Measurements from ENCODE around the gene VWA8. TPM values are rescaled to one million over a fixed set of nuclear protein-coding genes. Genes with fewer than 3 reads are reported as not detected.

VWA8 gene
- polyA plus RNA-seq, 1 of the 3 experiments (the other 2 are of a cell fraction): 5.5 TPM

DNA sequence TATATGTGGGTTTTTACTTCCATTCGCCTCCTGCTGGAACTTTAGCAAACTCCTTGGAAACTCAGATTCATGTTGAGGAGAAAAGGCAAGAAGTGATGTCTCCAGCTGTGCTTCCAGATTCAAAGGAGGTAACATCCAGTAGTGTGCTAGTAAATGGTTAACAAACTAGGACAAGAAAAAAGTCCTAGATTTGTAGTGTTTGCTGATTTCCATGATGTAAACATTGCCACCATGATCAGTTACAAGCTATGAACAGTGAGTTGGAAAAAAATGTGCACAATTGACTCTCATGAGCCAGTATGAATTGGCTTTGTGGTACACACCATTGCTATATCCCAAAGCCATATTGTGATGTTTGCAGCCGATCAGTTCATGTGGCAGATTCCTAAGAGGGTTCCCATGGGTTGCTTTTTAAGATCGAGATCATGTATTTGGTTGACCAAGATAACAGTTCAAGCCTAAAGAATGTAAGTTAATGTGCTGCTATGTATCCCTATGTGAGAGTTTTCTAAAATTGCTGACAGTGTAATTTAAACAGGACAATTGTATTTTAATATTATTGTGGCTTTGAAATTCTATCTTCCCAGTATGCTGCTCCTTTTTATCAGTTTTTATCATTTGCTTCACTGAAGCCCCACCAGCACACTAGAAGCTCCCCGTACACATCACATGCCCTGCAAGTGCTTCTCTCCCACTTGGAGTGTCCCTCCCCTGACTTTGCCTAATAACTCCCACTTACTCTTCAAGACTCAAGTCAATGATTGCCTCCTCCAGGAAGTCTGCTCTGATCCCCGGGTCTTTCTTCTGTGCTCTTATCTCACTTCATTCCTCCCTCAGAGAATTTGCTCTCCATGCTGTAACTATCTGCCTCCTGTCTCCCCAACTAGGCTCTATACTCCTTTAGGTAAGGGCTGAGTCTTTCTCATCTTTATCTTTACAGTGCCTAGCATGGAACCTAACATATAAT is 355.3 kb downstream of the VWA8 start:
- Histone ChIP-seq H3K79me2 (ENCODE audit: insufficient read depth) (no peaks in the 10 kb centered on the region), H3K9me3 (no peaks in the 10 kb centered on the region), H3K9me2 (no peaks in the 10 kb centered on the region), H3K27me3 (ENCODE audit: insufficient read depth) (no peaks in the 10 kb centered on the region), H3K4me1 (ENCODE audit: control insufficient read depth in 1 of 2, insufficient read depth in 2 of 2, low read depth in 1 of 2, low read length in 1 of 2) (peaks cover 0 to 25% of the 10 kb centered on the region in 2 experiments; a peak in 3 of 4 replicates), H3F3A (replicated peaks; ENCODE audit: insufficient read depth) (peaks cover 4% of the 10 kb centered on the region), H3K9ac (no peak overlapping the region), H3K27ac (ENCODE audit: low read depth in 2 of 2, low read length in 1 of 2) (no peak overlapping the region), H3K36me3 (replicated peaks in 1 of 2; ENCODE audit: control insufficient read depth in 1 of 2, insufficient read depth in 2 of 2, low read length in 1 of 2) (peaks cover 8 to 21% of the 10 kb centered on the region in 2 experiments), H2AFZ (ENCODE audit: low read depth) (no peak overlapping the region), H4K20me1 (ENCODE audit: insufficient read depth) (no peaks in the 10 kb centered on the region), H3K4me2 (no peak overlapping the region), H3K4me3 (ENCODE audit: low read depth in 2 of 2, low read length in 1 of 2) (no peak overlapping the region)
- TF ChIP-seq, protein P1, sequence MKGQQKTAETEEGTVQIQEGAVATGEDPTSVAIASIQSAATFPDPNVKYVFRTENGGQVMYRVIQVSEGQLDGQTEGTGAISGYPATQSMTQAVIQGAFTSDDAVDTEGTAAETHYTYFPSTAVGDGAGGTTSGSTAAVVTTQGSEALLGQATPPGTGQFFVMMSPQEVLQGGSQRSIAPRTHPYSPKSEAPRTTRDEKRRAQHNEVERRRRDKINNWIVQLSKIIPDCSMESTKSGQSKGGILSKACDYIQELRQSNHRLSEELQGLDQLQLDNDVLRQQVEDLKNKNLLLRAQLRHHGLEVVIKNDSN (IDR thresholded peaks at IDR 0.05; ENCODE audit: borderline replicate concordance, low read depth): no peak
- no peak for TF ChIP-seq RXRA (IDR thresholded peaks at IDR 0.05; ENCODE audit: borderline replicate concordance, low read depth)
- no peak for TF ChIP-seq POLR2AphosphoS5 (IDR thresholded peaks at IDR 0.05; ENCODE audit: low read depth, low read length)
- TF ChIP-seq, protein P2, sequence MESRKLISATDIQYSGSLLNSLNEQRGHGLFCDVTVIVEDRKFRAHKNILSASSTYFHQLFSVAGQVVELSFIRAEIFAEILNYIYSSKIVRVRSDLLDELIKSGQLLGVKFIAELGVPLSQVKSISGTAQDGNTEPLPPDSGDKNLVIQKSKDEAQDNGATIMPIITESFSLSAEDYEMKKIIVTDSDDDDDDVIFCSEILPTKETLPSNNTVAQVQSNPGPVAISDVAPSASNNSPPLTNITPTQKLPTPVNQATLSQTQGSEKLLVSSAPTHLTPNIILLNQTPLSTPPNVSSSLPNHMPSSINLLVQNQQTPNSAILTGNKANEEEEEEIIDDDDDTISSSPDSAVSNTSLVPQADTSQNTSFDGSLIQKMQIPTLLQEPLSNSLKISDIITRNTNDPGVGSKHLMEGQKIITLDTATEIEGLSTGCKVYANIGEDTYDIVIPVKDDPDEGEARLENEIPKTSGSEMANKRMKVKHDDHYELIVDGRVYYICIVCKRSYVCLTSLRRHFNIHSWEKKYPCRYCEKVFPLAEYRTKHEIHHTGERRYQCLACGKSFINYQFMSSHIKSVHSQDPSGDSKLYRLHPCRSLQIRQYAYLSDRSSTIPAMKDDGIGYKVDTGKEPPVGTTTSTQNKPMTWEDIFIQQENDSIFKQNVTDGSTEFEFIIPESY (IDR thresholded peaks at IDR 0.05; ENCODE audit: borderline replicate concordance, low read depth): no peak
- TF ChIP-seq YY1 (IDR thresholded peaks at IDR 0.05; ENCODE audit: low read depth): no peak
- no peak for TF ChIP-seq CHD2 (IDR thresholded peaks at IDR 0.05; ENCODE audit: low read length, partially characterized antibody)
- TF ChIP-seq, protein P3, sequence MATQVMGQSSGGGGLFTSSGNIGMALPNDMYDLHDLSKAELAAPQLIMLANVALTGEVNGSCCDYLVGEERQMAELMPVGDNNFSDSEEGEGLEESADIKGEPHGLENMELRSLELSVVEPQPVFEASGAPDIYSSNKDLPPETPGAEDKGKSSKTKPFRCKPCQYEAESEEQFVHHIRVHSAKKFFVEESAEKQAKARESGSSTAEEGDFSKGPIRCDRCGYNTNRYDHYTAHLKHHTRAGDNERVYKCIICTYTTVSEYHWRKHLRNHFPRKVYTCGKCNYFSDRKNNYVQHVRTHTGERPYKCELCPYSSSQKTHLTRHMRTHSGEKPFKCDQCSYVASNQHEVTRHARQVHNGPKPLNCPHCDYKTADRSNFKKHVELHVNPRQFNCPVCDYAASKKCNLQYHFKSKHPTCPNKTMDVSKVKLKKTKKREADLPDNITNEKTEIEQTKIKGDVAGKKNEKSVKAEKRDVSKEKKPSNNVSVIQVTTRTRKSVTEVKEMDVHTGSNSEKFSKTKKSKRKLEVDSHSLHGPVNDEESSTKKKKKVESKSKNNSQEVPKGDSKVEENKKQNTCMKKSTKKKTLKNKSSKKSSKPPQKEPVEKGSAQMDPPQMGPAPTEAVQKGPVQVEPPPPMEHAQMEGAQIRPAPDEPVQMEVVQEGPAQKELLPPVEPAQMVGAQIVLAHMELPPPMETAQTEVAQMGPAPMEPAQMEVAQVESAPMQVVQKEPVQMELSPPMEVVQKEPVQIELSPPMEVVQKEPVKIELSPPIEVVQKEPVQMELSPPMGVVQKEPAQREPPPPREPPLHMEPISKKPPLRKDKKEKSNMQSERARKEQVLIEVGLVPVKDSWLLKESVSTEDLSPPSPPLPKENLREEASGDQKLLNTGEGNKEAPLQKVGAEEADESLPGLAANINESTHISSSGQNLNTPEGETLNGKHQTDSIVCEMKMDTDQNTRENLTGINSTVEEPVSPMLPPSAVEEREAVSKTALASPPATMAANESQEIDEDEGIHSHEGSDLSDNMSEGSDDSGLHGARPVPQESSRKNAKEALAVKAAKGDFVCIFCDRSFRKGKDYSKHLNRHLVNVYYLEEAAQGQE (IDR thresholded peaks at IDR 0.05; ENCODE audit: low read depth, low read length): no peak
- TF ChIP-seq, protein P4, sequence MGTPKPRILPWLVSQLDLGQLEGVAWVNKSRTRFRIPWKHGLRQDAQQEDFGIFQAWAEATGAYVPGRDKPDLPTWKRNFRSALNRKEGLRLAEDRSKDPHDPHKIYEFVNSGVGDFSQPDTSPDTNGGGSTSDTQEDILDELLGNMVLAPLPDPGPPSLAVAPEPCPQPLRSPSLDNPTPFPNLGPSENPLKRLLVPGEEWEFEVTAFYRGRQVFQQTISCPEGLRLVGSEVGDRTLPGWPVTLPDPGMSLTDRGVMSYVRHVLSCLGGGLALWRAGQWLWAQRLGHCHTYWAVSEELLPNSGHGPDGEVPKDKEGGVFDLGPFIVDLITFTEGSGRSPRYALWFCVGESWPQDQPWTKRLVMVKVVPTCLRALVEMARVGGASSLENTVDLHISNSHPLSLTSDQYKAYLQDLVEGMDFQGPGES (IDR thresholded peaks at IDR 0.05; ENCODE audit: low read depth, low read length): no peak
- TF ChIP-seq TEAD4 (IDR thresholded peaks at IDR 0.05; ENCODE audit: borderline replicate concordance, insufficient read depth): no peak
- WGBS (ENCODE audit: low lambda C conversion rate): 96% methylated on average over 5 of the region's 5 CpGs
- no peak for DNase-seq
- ChIA-PET CTCF (interaction anchor here (1.5 kb wide), 1 partner anchor 47 kb away, joined by 3 read pairs; no protein-coding TSS in a partner anchor), POLR2A (no interaction called here)
